GM12892 (cell line): ENCODE results near the gene MACROD2.

ENCODE experiments used
- POLR2A ChIP-seq: IDR thresholded peaks from 2 replicates; pipeline ENCODE4 v1.6.1; 2011; ENCODE audit warnings: low read depth, low read length, control low read depth
- POLR2AphosphoS5 ChIP-seq: IDR thresholded peaks from 2 replicates; pipeline ENCODE4 v1.6.1; 2011; ENCODE audit warnings: low read depth, low read length, control low read depth
- TAF1 ChIP-seq: IDR thresholded peaks from 2 replicates; pipeline ENCODE4 v1.6.1; 2011; ENCODE audit warnings: low read depth, mild to moderate bottlenecking, control low read depth, low read length, borderline replicate concordance

DNA sequence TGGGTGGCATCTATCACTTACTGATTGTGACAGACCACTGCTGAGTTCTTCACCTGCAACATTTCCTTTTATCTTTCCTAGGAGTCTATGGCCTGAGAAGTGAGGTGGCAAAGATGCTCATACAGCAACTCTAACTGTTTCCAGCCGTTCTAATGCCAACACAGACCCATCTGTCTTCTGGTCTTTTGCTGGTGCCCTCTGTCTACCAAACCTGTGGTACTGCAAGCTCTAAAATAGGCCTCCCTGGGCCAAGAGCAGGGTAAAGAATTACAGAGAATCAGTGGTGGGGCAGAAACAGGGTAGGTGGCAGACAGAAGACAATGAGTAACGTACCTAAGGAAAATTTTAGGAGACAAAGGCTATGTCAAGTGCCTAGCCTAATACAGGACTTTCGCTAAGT, 953.1 kb downstream of the MACROD2 start:
- TF ChIP-seq POLR2A (no peak), POLR2AphosphoS5 (no peak), TAF1 (no peak)
